ENCODE data around the gene PLCH1.
A peak's percentile ranks its signal among the peaks of the same experiment; 100 is the strongest.

Gene PLCH1, protein sequence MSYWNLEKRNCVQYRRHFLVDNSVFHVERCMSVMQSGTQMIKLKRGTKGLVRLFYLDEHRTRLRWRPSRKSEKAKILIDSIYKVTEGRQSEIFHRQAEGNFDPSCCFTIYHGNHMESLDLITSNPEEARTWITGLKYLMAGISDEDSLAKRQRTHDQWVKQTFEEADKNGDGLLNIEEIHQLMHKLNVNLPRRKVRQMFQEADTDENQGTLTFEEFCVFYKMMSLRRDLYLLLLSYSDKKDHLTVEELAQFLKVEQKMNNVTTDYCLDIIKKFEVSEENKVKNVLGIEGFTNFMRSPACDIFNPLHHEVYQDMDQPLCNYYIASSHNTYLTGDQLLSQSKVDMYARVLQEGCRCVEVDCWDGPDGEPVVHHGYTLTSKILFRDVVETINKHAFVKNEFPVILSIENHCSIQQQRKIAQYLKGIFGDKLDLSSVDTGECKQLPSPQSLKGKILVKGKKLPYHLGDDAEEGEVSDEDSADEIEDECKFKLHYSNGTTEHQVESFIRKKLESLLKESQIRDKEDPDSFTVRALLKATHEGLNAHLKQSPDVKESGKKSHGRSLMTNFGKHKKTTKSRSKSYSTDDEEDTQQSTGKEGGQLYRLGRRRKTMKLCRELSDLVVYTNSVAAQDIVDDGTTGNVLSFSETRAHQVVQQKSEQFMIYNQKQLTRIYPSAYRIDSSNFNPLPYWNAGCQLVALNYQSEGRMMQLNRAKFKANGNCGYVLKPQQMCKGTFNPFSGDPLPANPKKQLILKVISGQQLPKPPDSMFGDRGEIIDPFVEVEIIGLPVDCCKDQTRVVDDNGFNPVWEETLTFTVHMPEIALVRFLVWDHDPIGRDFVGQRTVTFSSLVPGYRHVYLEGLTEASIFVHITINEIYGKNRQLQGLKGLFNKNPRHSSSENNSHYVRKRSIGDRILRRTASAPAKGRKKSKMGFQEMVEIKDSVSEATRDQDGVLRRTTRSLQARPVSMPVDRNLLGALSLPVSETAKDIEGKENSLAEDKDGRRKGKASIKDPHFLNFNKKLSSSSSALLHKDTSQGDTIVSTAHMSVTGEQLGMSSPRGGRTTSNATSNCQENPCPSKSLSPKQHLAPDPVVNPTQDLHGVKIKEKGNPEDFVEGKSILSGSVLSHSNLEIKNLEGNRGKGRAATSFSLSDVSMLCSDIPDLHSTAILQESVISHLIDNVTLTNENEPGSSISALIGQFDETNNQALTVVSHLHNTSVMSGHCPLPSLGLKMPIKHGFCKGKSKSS (N-terminal part only)

DNA sequence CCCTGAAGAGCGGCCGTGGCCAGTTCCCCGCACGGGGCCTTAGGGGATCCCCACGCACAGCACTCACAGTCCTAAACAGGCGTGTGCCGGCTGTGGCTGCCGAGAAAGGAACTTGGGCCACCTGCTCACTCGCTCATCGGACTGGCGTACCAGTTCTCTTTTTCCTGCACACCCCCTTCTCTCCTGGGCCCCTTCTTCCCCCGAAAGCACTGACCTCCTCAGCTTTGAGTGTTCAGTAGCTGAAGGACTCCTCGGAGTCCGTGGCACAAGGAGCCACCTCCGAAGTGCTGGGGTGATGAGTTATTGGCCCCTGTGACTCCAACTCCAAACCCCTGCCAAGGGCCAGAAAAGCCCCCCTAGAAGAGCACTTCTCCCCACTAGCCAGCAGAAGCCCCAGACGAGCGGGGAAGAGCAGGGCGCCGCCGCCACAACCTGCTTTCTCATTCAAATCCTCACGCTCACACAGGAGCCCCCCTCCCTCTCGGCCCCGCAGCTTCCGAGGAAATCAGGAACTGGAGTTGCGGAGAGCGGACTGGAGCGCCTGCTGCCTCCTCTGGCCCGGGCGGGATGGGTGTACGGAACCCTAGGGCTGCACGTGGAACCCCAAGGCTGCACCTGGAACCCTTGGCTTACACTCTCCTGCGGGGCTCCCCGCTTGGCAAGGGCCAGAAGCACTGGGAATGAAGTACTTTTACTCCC, at the start of gene PLCH1:
Gene PLCH1, minus strand, starts transcription at position 446 of the 699 bp plus-strand sequence. CDS start 40,847 bp downstream, outside the sequence.
- TF ChIP-seq, protein P1, sequence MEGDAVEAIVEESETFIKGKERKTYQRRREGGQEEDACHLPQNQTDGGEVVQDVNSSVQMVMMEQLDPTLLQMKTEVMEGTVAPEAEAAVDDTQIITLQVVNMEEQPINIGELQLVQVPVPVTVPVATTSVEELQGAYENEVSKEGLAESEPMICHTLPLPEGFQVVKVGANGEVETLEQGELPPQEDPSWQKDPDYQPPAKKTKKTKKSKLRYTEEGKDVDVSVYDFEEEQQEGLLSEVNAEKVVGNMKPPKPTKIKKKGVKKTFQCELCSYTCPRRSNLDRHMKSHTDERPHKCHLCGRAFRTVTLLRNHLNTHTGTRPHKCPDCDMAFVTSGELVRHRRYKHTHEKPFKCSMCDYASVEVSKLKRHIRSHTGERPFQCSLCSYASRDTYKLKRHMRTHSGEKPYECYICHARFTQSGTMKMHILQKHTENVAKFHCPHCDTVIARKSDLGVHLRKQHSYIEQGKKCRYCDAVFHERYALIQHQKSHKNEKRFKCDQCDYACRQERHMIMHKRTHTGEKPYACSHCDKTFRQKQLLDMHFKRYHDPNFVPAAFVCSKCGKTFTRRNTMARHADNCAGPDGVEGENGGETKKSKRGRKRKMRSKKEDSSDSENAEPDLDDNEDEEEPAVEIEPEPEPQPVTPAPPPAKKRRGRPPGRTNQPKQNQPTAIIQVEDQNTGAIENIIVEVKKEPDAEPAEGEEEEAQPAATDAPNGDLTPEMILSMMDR (IDR thresholded peaks at IDR 0.05; ENCODE audit: insufficient read depth, low read length, missing control alignments): no peak
- ChIA-PET CTCF (interaction anchor here (1.1 kb wide), 1 partner anchor 10 kb away, joined by 3 read pairs; no protein-coding TSS in a partner anchor), POLR2A (no interaction called here)
- H3K4me3 ChIP-seq (ENCODE audit: low read depth, low read length): peak within 1 kb of the TSS; percentile 67
- no peak for DNase-seq (ENCODE audit: low read depth, low spot score)

DNA sequence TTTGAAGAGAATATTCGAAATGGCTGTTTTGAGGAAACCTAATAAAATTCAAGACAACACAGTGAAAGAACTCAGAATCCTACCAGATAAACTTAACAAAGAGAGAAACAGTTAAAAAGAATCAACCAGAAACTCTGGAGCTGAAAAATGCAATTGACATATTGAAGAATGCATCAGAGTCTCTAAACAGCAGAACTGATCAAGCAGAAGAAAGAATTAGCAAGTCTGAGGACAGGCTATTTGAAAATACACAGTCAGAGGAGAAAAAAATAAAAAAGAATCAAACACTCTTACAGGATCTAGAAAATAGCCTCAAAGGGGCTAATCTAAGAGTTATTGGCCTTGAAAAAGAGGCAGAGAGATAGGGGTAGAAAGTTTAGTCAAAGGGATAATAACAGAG, 47.7 kb upstream of the PLCH1 start:
- TF ChIP-seq, protein P1 (IDR thresholded peaks at IDR 0.05; ENCODE audit: insufficient read depth, low read length, missing control alignments): no peak
- ChIA-PET CTCF (interaction anchor here (5.1 kb wide), 1 partner anchor 13 kb away, joined by 39 read pairs; the partner anchor contains the start of gene C3orf33), POLR2A (no interaction called here)
- H3K4me3 ChIP-seq (ENCODE audit: low read depth, low read length): no peak overlapping the region
- no peak for DNase-seq (ENCODE audit: low read depth, low spot score)

DNA sequence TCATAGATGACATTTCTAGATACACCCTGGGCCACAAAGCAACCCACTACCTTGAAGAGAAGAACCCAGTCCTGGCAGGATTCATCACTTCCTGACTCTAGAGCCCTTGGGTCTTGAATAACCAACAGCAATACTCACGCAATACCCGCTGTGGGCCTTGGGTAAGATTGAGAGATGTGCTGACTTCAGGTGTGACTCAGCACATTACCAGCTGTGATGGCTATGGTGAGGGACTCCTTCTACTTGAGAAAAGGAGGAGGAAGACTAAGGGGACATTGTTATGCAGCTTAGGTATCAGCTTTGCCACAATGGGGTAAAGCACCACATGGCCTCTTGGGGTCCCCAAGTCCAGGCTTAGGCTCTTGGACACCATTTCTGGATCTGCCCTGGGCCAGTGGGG, 46.3 kb upstream of the PLCH1 start:
- TF ChIP-seq, protein P1 (IDR thresholded peaks at IDR 0.05; ENCODE audit: insufficient read depth, low read length, missing control alignments): no peak
- POLR2A ChIA-PET: no interaction called here
- no peak overlapping the region for H3K4me3 ChIP-seq (ENCODE audit: low read depth, low read length)
- CTCF ChIA-PET: interaction anchor here (2.7 kb wide), 1 partner anchor 15 kb away, joined by 9 read pairs; the partner anchor contains the start of gene C3orf33
- DNase-seq (ENCODE audit: low read depth, low spot score): no peak

DNA sequence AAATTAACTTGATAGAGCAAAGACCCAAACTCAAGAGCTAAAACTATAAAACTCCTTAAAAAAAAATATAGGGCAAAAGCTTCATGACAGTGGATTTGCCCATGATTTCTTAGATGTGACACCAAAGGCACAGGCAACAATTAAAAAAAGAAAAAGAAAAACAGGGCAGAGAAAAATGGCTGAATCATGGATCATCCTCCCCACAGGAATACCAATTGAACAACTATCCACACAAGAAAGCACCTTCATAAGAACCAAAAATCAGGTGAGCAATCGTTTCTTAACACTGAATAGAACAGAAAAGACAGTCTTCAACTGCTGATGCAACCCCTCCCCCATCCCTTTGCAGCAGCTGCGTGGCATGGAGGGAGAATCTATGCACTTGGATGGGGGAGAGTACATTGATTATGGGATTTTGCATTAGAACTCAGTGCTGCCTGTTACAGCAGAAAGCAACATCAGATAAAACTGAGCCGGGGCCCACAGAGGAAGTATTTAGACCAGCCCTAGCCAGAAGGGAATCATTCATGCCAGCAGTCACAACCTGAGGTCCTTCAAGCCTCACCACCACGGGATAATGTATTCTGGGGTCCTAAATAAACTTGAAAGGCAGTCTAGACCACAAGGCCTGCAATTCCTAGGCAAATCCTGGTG, 45.5 kb upstream of the PLCH1 start:
- DNase-seq (ENCODE audit: low read depth, low spot score): no peak
- POLR2A ChIA-PET: no interaction called here
- no peak overlapping the region for H3K4me3 ChIP-seq (ENCODE audit: low read depth, low read length)
- TF ChIP-seq, protein P1 (IDR thresholded peaks at IDR 0.05; ENCODE audit: insufficient read depth, low read length, missing control alignments): no peak
- CTCF ChIA-PET: interaction anchor here (2.7 kb wide), 1 partner anchor 16 kb away, joined by 9 read pairs; the partner anchor contains the start of gene C3orf33

DNA sequence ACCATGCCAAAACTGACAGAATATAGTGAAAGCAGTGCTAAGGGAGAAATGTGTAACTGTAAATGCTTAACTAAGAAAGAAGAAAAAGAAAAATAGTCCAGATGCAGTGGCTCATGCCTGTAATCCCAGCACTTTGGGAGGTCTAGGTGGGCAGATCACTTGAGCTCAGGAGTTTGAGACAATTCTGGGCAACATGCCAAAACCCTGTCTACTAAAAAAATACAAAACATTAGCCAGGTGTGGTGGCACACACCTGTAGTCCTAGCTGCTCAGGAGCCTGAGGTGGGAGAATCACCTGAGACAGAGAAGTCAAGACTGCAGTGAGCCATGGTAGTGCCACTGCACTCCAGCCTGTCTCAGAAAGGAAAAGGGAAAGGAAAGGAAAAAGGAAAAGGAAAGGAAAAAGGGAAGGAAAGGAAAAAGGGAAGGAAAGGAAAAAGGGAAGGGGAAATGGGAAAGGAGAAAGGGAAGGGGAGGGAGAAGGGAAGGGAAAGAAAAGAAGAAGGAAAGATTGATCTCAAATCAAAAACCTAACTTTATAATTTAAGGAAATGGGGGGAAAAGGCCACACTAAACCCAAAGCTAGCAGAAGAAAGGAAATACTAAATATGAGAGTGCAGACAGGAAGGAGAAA, 40.9 kb upstream of the PLCH1 start:
- CTCF ChIA-PET: interaction anchor here (1.0 kb wide), 1 partner anchor 20 kb away, joined by 7 read pairs; the partner anchor contains the start of gene C3orf33
- POLR2A ChIA-PET: no interaction called here
- TF ChIP-seq, protein P1 (IDR thresholded peaks at IDR 0.05; ENCODE audit: insufficient read depth, low read length, missing control alignments): no peak
- H3K4me3 ChIP-seq (ENCODE audit: low read depth, low read length): no peak overlapping the region
- no peak for DNase-seq (ENCODE audit: low read depth, low spot score)
